LNCaP clone FGC (cell line): Measurements from ENCODE around the gene TRAM1L1.

ENCODE experiments used
- DNase-seq: peaks from one replicate; pipeline ENCODE4 v3.0.0-alpha.2; 2011; ENCODE audit warnings: low read depth
- H3K4me3 ChIP-seq: 2 replicates; pipeline ENCODE4 v1.5.1; 2011; ENCODE audit warnings: mild to moderate bottlenecking, low read depth, low read length, control low read depth
- TF ChIP-seq, protein P1 (sequence below): IDR thresholded peaks from 2 replicates; pipeline ENCODE4 v1.5.1; 2012; ENCODE audit warnings: mild to moderate bottlenecking; ENCODE audit not compliant: control insufficient read depth, insufficient read depth; ENCODE audit errors: extremely low read depth

Gene TRAM1L1

DNA sequence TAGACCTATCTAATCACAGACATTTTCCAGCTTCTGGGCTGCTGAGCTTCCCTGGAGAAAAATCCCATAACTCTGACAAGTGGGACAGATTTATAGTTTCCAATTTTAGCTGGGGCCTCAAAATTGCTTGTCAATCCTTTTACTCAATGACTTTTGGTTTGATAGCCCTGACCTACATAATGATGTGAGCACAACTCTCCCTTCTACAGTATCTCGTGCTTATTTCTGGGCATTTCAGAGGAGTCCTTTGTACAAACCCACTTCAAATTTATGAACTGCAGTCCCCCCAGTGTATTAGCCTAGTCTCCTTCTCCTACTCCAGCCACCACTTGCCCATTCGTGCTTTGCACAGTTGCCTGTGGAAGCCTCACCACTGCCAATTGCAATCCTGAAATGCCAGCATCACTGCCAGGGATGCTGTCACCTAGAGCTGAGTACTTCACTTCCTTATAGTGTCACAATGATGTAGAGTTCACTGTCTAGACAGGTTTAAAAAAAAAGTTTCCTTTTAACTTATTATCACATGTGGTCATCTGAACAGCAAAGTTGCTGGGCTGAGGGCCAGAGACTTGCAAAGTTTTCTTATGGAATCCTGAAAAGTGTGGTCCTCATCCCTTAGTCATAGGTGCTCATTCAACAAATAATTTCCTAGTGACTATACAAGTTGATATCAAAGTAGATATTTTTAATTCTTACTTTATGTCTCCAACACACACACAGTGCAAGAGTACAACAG lies 21.2 kb downstream of the TRAM1L1 start:
- DNase-seq: no peak
- H3K4me3 ChIP-seq: no peak overlapping the region
- TF ChIP-seq, protein P1, sequence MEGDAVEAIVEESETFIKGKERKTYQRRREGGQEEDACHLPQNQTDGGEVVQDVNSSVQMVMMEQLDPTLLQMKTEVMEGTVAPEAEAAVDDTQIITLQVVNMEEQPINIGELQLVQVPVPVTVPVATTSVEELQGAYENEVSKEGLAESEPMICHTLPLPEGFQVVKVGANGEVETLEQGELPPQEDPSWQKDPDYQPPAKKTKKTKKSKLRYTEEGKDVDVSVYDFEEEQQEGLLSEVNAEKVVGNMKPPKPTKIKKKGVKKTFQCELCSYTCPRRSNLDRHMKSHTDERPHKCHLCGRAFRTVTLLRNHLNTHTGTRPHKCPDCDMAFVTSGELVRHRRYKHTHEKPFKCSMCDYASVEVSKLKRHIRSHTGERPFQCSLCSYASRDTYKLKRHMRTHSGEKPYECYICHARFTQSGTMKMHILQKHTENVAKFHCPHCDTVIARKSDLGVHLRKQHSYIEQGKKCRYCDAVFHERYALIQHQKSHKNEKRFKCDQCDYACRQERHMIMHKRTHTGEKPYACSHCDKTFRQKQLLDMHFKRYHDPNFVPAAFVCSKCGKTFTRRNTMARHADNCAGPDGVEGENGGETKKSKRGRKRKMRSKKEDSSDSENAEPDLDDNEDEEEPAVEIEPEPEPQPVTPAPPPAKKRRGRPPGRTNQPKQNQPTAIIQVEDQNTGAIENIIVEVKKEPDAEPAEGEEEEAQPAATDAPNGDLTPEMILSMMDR: no peak

- H3K4me3 ChIP-seq: no peak overlapping the region
- TF ChIP-seq, protein P1: no peak
- DNase-seq: no peak
Measured at GRCh38 chr4:117042962-117043361, 42.4 kb downstream of the TRAM1L1 start.
